B cell (primary cell): ENCODE results near the gene ACSBG1. TPM values are rescaled to one million over a fixed set of nuclear protein-coding genes. Genes with fewer than 3 reads are reported as not detected.
A peak's percentile ranks its signal among the peaks of the same experiment; 100 is the strongest.

Source experiments
- ATAC-seq: fragments of 200-7000 bp; cut with Tn5 transposase; one replicate; pipeline ENCODE4 v1.10.0; 2021; ENCODE audit warnings: low read depth, mild to moderate bottlenecking, moderate number of reproducible peaks, moderate library complexity
- CTCF ChIA-PET: fragments of 350-600 bp; sonication (Branson Sonifier 250); formaldehyde crosslinking; loops from one replicate; lab custom pipeline; 2021; ENCODE audit warnings: antibody characterized with exemption, inconsistent platforms; lab: Charles Lee
- POLR2A ChIA-PET: fragments of 350-600 bp; sonication (Branson Sonifier 250); formaldehyde crosslinking; loops from one replicate; lab custom pipeline; 2021; ENCODE audit warnings: antibody characterized with exemption; lab: Charles Lee
- DNase-seq: peaks from one replicate; pipeline ENCODE4 v3.0.0; 2013
- H2AFZ ChIP-seq: 2 replicates; pipeline ENCODE4 v1.6.1; 2012; ENCODE audit warnings: mild to moderate bottlenecking, low read depth, low read length; ENCODE audit not compliant: insufficient read depth, poor library complexity, severe bottlenecking
- H3K27ac ChIP-seq, 2 donors: 1 replicate in 1 of 2; 2 replicates in 1 of 2; pipeline ENCODE4 v1.5.1; 2012 to 2013; ENCODE audit warnings: low read length in 2 of 2, mild to moderate bottlenecking in 2 of 2, moderate library complexity in 1 of 2
- H3K27me3 ChIP-seq, 4 experiments: fragments of 200-600 bp in 1 of 4; sonication (generic) in 1 of 4; replicated peaks in 1 of 4; 1 replicate in 2 of 4; 2 replicates in 2 of 4; pipeline versions ENCODE4 v1.6.1 to v1.7.0; 2013 to 2016; ENCODE audit warnings: low read length in 3 of 4, mild to moderate bottlenecking in 2 of 4, mixed read lengths in 1 of 4, moderate library complexity in 1 of 4; ENCODE audit not compliant: insufficient read depth in 4 of 4, control insufficient read depth in 3 of 4; ENCODE audit errors: control extremely low read depth in 1 of 4
- H3K36me3 ChIP-seq, 2 experiments: replicated peaks in 1 of 2; 1 replicate in 1 of 2; 2 replicates in 1 of 2; pipeline versions ENCODE4 v1.6.1 to v1.7.1; 2013; ENCODE audit warnings: low read length in 1 of 2; ENCODE audit not compliant: insufficient read depth in 2 of 2, control insufficient read depth in 1 of 2; ENCODE audit errors: control extremely low read depth in 1 of 2, extremely low read depth in 1 of 2
- H3K4me1 ChIP-seq, 2 donors: fragments of 200-600 bp in 1 of 2; sonication (generic) in 1 of 2; 1 replicate in 1 of 2; 2 replicates in 1 of 2; pipeline versions ENCODE4 v1.5.1 to v1.6.1; 2013 to 2017; ENCODE audit warnings: low read length in 2 of 2; ENCODE audit not compliant: control insufficient read depth in 2 of 2, insufficient read depth in 2 of 2
- H3K4me2 ChIP-seq: replicated peaks from 2 replicates; pipeline ENCODE3; 2012; ENCODE audit warnings: mild to moderate bottlenecking, low read depth, low read length; ENCODE audit not compliant: poor library complexity, severe bottlenecking
- H3K4me3 ChIP-seq, 5 experiments: fragments of 200-600 bp in 1 of 5; sonication (generic) in 1 of 5; 1 replicate in 3 of 5; 2 replicates in 2 of 5; pipeline versions ENCODE4 v1.5.1 to v1.7.0; 2011 to 2016; ENCODE audit warnings: low read length in 4 of 5, mild to moderate bottlenecking in 4 of 5, low read depth in 2 of 5, control low read depth in 1 of 5, moderate library complexity in 1 of 5; ENCODE audit not compliant: insufficient read depth in 1 of 5; ENCODE audit errors: control extremely low read depth in 1 of 5, extremely low read depth in 1 of 5
- H3K79me2 ChIP-seq: fragments of 200-600 bp; sonication (generic); one replicate; pipeline ENCODE4 v1.6.0; 2016; ENCODE audit warnings: low read length; ENCODE audit not compliant: control insufficient read depth, insufficient read depth
- H3K9ac ChIP-seq: fragments of 200-600 bp; sonication (generic); 2 replicates; pipeline ENCODE4 v1.6.1; 2017; ENCODE audit warnings: mild to moderate bottlenecking, low read length, moderate library complexity
- H3K9me3 ChIP-seq, 3 donors: one replicate each; pipeline versions ENCODE4 v1.6.1 to v1.7.1; 2013; ENCODE audit warnings: low read length in 2 of 3; ENCODE audit not compliant: control insufficient read depth in 2 of 3, insufficient read depth in 1 of 3; ENCODE audit errors: control extremely low read depth in 1 of 3
- H4K20me1 ChIP-seq: 2 replicates; pipeline ENCODE4 v1.6.0; 2012; ENCODE audit warnings: mild to moderate bottlenecking, low read length; ENCODE audit not compliant: insufficient read depth, control insufficient read depth, poor library complexity, severe bottlenecking
- H3K27ac Mint-ChIP-seq: one replicate; pipeline ENCODE4 v1.8.0; 2021; ENCODE audit warnings: mixed read lengths
- H3K27me3 Mint-ChIP-seq: one replicate; pipeline ENCODE4 v1.8.0; 2021; ENCODE audit warnings: mixed read lengths
- H3K4me1 Mint-ChIP-seq: one replicate; pipeline ENCODE4 v1.8.0; 2021; ENCODE audit warnings: mixed read lengths
- H3K4me3 Mint-ChIP-seq: one replicate; pipeline ENCODE4 v1.8.0; 2021; ENCODE audit warnings: mixed read lengths
- H3K9me3 Mint-ChIP-seq: one replicate; pipeline ENCODE4 v1.8.0; 2022; ENCODE audit warnings: mixed read lengths; ENCODE audit not compliant: insufficient read depth
- CTCF ChIP-seq: fragments of 200-600 bp; IDR thresholded peaks from one replicate; pipeline ENCODE4 v1.8.0; 2022; ENCODE audit warnings: antibody characterized with exemption, mild to moderate bottlenecking
- EZH2 ChIP-seq: IDR thresholded peaks from 2 replicates; pipeline ENCODE4 v1.6.1; 2012; ENCODE audit warnings: borderline replicate concordance, low read depth, mild to moderate bottlenecking, moderate library complexity, low read length; ENCODE audit not compliant: insufficient read depth, poor library complexity, severe bottlenecking
- WGBS: methylation state at CpG from one replicate; pipeline ENCODE4 v1.1.5; 2013; ENCODE audit warnings: missing lambda C conversion rate; ENCODE audit not compliant: insufficient coverage; 5-methylcytosine and 5-hydroxymethylcytosine counted together
- intact Hi-C: fragments of 100-400 bp; cut with micrococcal nuclease; formaldehyde crosslinking; loops from one replicate; pipeline ENCODE4 v1.10.0; 2022
- polyA plus RNA-seq: library from polyadenylated mRNA; depleted of rRNA; stranded (reverse); fragments of >200 nt; gene quantifications from 2 replicates; pipeline ENCODE4 v1.2.3, GENCODE V29; 2012
- total RNA-seq, 2 donors: library from RNA; stranded (reverse); fragments of 120-200 nt in 1 of 2; gene quantifications; 1 replicate in 1 of 2; 2 replicates in 1 of 2; pipeline versions ENCODE4 v1.2.3 to v1.2.4, GENCODE V29; 2013 to 2022

ACSBG1 gene
- total and polyA plus RNA-seq, 2 donors (not counting 1 experiment from before 2014, with no cell fraction given) = 0.03 to 0.07 TPM

GRCh38 chr15:78146425-78147154 lies 87.8 kb downstream of the ACSBG1 start:
- no peaks in the 10 kb centered on the region for H3K36me3 ChIP-seq
- no peak overlapping the region for H3K4me2 ChIP-seq
- H3K4me3 ChIP-seq = no peak overlapping the region
- ChIA-PET POLR2A (no interaction called here), CTCF (interaction anchor here (1.7 to 5.7 kb wide), 3 partner anchors 15 to 48 kb away, joined by 5 to 38 read pairs (median 13); partner anchors contain the start of gene CIB2)
- no peak overlapping the region for H2AFZ ChIP-seq
- Mint-ChIP-seq H3K27ac (no peak overlapping the region), H3K4me3 (peak overlapping the region; percentile 81), H3K27me3 (no peaks in the 10 kb centered on the region), H3K4me1 (peaks cover 30% of the 10 kb centered on the region), H3K9me3 (no peaks in the 10 kb centered on the region)
- H3K27ac ChIP-seq = no peak overlapping the region
- TF ChIP-seq EZH2 (no peak), CTCF (no peak)
- peaks cover 40% of the 10 kb centered on the region for H3K79me2 ChIP-seq
- intact Hi-C loops = no loop called here
- no peaks in the 10 kb centered on the region for H3K27me3 ChIP-seq
- no peaks in the 10 kb centered on the region for H3K9me3 ChIP-seq
- ATAC-seq (no peak), DNase-seq (no peak)
- H3K4me1 ChIP-seq = peaks cover 20 to 25% of the 10 kb centered on the region in 2 donors
- no peak overlapping the region for H3K9ac ChIP-seq
- 97% methylated on average over 3 of the region's 4 CpGs for WGBS
- no peaks in the 10 kb centered on the region for H4K20me1 ChIP-seq

- no peaks in the 10 kb centered on the region for H3K9me3 ChIP-seq
- no peaks in the 10 kb centered on the region for H3K27me3 Mint-ChIP-seq
- no peak overlapping the region for H3K9ac ChIP-seq
- DNase-seq (no peak), ATAC-seq (no peak)
- ChIA-PET POLR2A (no interaction called here), CTCF (interaction anchor here (0.8 kb wide), 1 partner anchor 53 kb away, joined by 3 read pairs; no protein-coding TSS in a partner anchor)
- H3K9me3 Mint-ChIP-seq = no peaks in the 10 kb centered on the region
- H3K4me3 Mint-ChIP-seq = no peak overlapping the region
- no peak overlapping the region for H3K4me3 ChIP-seq
- no peak overlapping the region for H3K27ac ChIP-seq
- H3K4me1 Mint-ChIP-seq = peaks cover under 1% of the 10 kb centered on the region
- no peaks in the 10 kb centered on the region for H3K79me2 ChIP-seq
- H4K20me1 ChIP-seq = no peaks in the 10 kb centered on the region
- no peak overlapping the region for H2AFZ ChIP-seq
- intact Hi-C loops = no loop called here
- WGBS = 100% methylated on average over 3 of the region's 3 CpGs
- no peak overlapping the region for H3K4me2 ChIP-seq
- TF ChIP-seq CTCF = no peak
- H3K27ac Mint-ChIP-seq = no peak overlapping the region
- no peaks in the 10 kb centered on the region for H3K27me3 ChIP-seq
- H3K4me1 ChIP-seq = no peaks in the 10 kb centered on the region
- H3K36me3 ChIP-seq = no peaks in the 10 kb centered on the region
Observed at GRCh38 chr15:78142332-78142731, 92.0 kb downstream of the ACSBG1 start.
